HG03045 (cell line): ENCODE data around the gene BICD1.
"Not testable (repeated sequence)": the region's sequence is repeated elsewhere in the genome, so short reads cannot be mapped to it uniquely, and the experiment has no call there.

Experiments used
- ATAC-seq: cut with Tn5 transposase; IDR thresholded peaks from one replicate; pipeline ENCODE4 v1.9.1; 2021; ENCODE audit warnings: mild to moderate bottlenecking, moderate library complexity; ENCODE audit not compliant: unreplicated experiment

The BICD1 gene

GRCh38 chr12:32273712-32274111 is 167.1 kb downstream of the BICD1 start:
- peak; percentile 91 for ATAC-seq

GRCh38 chr12:32274665-32275064 is 168.0 kb downstream of the BICD1 start:
- ATAC-seq, result no peak

DNA sequence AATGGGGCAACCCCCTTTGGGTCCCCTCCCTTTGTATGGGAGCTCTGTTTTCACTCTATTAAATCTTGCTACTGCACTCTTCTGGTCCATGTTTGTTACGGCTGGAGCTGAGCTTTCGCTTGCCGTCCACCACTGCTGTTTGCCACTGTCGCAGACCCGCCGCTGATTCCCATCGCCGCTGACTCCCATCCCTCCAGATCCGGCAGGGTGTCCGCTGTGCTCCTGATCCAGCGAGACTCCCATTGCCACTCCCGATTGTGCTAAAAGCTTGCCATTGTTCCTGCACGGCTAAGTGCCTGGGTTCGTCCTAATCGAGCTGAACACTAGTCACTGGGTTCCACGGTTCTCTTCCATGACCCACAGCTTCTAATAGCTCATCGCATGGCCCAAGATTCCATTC is 168.9 kb downstream of the BICD1 start:
- not testable (repeated sequence) for ATAC-seq

- no peak for ATAC-seq
These were observed 171.1 kb downstream of the BICD1 start for GRCh38 chr12:32277774-32278173.

GRCh38 chr12:32281098-32281497 is 174.5 kb downstream of the BICD1 start:
- no peak for ATAC-seq

DNA sequence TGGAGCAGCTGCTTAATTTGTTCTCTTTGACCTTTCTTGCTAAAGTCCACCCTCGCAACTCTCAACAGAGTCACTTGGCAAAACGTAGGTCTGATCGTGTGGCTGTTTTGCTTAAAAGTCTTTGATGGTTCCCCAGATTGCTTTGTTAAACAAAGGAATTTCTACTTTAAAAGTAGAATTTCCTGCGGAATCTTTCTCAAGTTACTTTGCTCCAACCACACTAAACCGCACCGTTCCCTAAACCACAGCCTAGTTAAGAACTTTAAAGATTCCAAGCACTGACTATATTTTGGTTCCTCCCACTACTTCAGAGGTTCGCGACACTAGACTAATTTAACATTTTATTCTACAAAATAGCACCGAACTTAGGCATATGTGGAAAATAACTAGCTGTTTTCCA is 177.9 kb downstream of the BICD1 start:
- no peak for ATAC-seq

DNA sequence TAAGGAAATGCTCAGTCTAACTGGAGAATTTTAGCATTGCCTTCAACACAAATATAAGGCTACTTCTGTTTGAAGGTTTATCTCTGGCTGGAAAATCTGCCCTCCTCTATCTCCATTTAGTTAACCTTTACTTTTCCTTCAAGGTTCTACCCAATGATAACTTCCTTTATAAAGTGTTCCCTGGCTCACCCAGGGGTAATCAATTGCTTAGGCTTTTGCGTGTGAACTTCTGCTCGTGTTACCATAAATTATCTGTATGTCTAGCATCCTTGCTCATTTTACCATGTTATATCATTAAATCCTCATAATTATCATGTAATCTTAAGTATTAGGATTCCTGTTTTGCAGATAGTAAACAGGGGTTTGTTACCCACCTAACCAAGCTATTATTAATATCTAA is 178.4 kb downstream of the BICD1 start:
- no peak for ATAC-seq

DNA sequence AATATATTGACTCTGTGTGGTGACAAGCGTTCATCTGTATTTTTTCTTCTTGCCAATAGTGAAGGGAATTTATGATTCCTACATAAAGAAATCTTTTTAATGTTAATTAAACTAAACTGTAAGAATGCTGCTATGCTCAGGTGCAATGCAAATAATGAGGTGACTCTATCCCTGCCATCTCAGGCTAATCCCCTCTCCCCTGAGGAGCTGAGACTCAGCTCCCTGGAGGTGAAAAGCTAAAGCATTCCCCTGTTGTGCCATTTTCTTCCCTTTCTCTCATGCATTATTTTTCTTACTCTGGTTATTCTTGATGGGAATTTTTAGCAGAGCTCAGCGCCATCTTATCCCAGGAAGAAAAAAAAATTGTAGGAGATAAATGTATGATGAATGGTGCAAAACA is 178.8 kb downstream of the BICD1 start:
- ATAC-seq, result no peak

DNA sequence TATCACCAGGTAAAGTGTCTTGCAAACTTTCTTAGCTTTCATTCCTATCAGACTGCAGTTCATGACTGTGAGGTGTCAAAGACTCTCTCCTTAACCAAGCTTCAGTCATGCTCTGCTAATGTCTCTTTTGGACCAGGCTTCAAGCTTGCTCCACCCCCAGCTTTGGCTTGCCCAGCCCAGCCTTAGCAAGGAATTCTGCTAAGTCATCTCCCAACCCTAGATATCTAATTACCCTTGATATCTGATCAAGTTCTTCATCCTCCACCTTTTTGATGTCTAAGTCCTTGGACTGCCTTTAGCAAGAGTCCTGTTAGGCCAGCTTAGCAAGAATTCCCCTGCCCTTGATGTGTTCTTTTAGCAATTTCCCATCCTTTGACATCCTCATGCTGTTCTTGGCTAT is 183.8 kb downstream of the BICD1 start:
- no peak for ATAC-seq

DNA sequence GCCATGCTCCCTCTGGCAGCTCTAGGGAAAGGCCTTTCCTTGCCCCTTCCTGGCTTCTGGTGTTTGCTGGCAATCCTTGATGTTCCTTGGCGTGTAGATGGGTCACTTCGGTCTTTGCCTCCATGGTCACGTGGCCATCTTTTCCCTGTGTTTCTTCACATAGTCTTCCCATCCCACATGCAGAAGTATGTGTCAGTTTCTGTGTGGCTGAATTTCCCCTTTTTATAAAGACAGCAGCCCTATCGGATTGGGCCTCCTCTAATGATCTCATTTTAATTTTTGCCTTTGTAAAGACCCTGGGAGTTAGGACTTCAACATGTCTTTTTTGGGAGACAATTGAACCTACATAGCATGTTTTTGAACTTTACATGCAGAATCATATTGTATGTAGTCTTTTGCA is 185.5 kb downstream of the BICD1 start:
- ATAC-seq, result no peak

DNA sequence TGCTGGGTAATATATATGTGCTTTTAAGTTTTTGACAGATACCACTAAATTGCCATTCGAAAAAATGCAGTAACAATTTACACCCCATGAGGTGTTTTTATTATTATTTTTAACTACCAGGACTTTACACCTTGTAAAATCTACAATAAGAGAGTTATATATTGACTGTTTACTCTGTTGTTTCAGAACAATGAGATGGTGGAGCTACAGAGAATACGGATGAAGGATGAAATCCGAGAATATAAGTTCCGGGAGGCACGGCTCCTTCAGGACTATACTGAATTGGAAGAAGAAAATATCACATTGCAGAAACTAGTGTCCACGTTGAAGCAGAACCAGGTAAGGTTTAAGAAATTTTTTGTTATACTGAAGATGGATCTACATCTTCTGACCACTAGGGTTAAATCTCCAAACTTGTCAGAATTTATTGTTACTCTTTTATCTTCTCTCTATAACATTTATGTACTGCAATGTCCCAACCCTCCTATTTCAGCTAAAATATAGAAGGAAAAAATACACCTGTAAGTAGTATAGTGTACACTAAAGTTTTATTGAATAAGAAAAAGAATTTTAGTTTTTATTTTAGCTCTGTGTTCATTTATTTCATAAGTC is 187.3 kb downstream of the BICD1 start:
- ATAC-seq, result no peak

GRCh38 chr12:32296567-32296966 is 189.9 kb downstream of the BICD1 start:
- no peak for ATAC-seq

GRCh38 chr12:32298917-32299316 is 192.3 kb downstream of the BICD1 start:
- no peak for ATAC-seq

- no peak for ATAC-seq
These were observed 194.6 kb downstream of the BICD1 start for GRCh38 chr12:32301216-32301615.

- peak; percentile 84 for ATAC-seq
These were observed 195.8 kb downstream of the BICD1 start for GRCh38 chr12:32302218-32303173.

- no peak for ATAC-seq
These were observed 196.5 kb downstream of the BICD1 start for GRCh38 chr12:32303174-32303549.

DNA sequence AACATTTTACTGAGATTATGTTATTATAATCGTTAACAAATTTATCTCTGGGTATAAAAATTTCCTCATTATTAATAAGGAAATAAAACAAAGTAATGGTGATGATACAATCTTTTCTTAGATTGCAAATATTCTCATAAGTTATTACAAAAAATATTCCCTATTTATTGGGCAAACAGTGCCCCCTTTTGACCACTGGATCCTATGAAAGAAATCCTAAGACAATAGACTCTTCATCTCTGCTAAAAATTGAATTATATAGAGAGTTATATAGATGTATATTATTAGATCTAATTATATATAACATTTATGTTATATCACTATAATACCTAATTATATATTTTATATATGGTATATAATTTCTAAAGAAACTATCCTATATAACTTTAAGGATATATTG is 198.5 kb downstream of the BICD1 start:
- no peak for ATAC-seq

GRCh38 chr12:32307326-32307725 is 200.7 kb downstream of the BICD1 start:
- ATAC-seq, result no peak

- ATAC-seq, result no peak
These were observed 203.4 kb downstream of the BICD1 start for GRCh38 chr12:32309811-32310736.

DNA sequence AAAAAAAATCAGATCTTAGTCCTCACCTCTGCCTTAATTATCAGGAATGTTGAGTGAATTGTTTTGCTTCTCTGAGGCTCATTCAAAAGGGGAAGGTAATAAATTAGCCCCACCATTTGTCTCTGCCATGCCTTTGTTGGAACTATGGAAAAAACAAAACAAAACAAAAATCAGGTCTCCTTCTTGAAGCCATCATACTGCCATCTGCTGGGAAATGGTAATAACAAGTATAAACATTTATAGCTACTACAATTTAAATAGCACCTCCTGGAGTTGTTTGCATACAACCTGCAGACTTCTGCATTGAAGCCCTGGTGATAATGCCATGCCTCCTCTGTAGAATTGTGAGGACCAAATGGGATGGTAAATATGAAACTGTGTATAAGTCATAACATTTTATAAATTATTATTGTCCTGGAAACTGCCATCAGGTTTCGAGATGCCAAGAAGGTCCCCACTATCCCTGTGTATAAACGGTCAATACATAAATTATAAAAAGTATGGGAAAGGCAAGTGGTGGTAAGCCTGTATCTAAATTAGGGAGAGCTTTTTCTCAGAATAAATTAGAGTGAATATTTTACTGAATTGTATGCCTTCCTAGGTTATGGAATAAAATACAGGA is 205.5 kb downstream of the BICD1 start:
- ATAC-seq, result no peak

GRCh38 chr12:32322354-32322753 is 215.7 kb downstream of the BICD1 start:
- no peak for ATAC-seq
